Measurements from ENCODE around the gene DYNLT5.

- TF ChIP-seq TCF7L2 (IDR thresholded peaks at IDR 0.05; ENCODE audit: low read depth, low read length) (no peak), REST (IDR thresholded peaks at IDR 0.05; ENCODE audit: insufficient read depth in 1 of 2, low read depth in 2 of 2, low read length in 1 of 2) (no peak), CTCF (IDR thresholded peaks at IDR 0.05) (no peak)
These were observed 26.7 kb downstream of the DYNLT5 start for GRCh38 chr1:66778969-66779368.

Data from Panc1 (cell line).